Measurements from ENCODE around the gene COBLL1. TPM values are rescaled to one million over a fixed set of nuclear protein-coding genes. Genes with fewer than 3 reads are reported as not detected.

COBLL1 gene
- total RNA-seq, 1 experiment from 2014 or later, result 5.9 TPM

DNA sequence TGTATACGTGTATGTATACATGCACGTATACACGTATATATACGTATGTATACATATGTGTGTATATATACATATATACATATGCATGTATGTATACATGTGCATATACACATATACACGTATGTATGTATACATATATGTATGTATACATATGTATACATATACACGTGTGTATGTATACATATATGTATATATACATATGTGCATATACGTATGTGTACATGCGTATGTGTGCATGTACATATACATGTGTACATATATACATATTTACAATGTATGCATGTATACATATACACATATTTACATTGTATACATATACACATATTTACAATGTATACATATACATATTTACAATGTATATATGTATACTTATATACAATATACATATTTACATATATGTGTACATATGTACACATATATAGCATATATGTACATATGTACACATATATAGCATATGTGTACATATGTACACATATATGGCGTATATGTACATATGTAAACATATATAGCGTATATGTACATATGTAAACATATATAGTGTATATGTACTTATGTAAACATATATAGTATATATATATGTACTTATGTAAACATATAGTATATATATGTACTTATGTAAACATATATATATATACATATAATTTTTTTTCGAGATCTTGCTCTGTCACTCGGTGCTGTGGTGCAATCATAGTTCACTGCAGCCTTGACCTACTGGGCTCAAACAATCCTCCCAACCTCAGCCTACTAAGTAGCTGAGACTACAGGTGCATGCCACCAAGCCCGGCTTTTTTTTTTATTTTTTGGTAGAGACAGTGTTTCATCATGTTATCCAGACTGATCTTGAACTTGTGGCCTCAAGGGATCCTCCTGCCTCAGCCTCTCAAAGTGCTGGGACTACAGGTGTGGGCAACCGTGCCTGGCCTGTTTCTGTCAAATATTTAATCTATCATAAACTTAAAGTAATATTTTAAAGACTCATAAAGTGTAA, 23.2 kb downstream of the COBLL1 start:
- H2BK20ac ChIP-seq (ENCODE audit: low read depth, low read length, poor library complexity, severe bottlenecking), result no peak overlapping the region
- H3K79me2 ChIP-seq (ENCODE audit: insufficient read depth, low read length), result no peaks in the 10 kb centered on the region
- H3K56ac ChIP-seq (ENCODE audit: insufficient read length, low read depth, low read length), result no peak overlapping the region
- Mint-ChIP-seq H3K4me3 (no peak overlapping the region), H3K4me1 (no peaks in the 10 kb centered on the region), H3K36me3 (ENCODE audit: insufficient read depth in 1 of 3, low read depth in 3 of 3) (no peaks in the 10 kb centered on the region), H3K27me3 (ENCODE audit: low read depth) (no peaks in the 10 kb centered on the region), H3K9me3 (no peaks in the 10 kb centered on the region), H3K27ac (no peak overlapping the region)
- H3K27me3 ChIP-seq (ENCODE audit: insufficient read depth, low read length), result no peaks in the 10 kb centered on the region
- H2AFZ ChIP-seq (ENCODE audit: low read length), result no peak overlapping the region
- WGBS (ENCODE audit: extremely low coverage, insufficient read length, low lambda C conversion rate), result no CpG with 5 or more reads among the region's 14 CpGs
- no peak overlapping the region for H2BK120ac ChIP-seq (ENCODE audit: low read depth, low read length, poor library complexity, severe bottlenecking)
- no peaks in the 10 kb centered on the region for H3K4me1 ChIP-seq (ENCODE audit: insufficient read depth, low read length)
- no peaks in the 10 kb centered on the region for H4K20me1 ChIP-seq (ENCODE audit: control insufficient read depth, insufficient read depth, insufficient read length)
- TF ChIP-seq, protein P1, sequence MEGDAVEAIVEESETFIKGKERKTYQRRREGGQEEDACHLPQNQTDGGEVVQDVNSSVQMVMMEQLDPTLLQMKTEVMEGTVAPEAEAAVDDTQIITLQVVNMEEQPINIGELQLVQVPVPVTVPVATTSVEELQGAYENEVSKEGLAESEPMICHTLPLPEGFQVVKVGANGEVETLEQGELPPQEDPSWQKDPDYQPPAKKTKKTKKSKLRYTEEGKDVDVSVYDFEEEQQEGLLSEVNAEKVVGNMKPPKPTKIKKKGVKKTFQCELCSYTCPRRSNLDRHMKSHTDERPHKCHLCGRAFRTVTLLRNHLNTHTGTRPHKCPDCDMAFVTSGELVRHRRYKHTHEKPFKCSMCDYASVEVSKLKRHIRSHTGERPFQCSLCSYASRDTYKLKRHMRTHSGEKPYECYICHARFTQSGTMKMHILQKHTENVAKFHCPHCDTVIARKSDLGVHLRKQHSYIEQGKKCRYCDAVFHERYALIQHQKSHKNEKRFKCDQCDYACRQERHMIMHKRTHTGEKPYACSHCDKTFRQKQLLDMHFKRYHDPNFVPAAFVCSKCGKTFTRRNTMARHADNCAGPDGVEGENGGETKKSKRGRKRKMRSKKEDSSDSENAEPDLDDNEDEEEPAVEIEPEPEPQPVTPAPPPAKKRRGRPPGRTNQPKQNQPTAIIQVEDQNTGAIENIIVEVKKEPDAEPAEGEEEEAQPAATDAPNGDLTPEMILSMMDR (conservative IDR thresholded peaks at IDR 0.05), result no peak
- no peak overlapping the region for H2BK12ac ChIP-seq (ENCODE audit: insufficient read length, low read depth, low read length)
- H3K27ac ChIP-seq (ENCODE audit: insufficient read length, low read depth, low read length), result no peak overlapping the region
- H2BK5ac ChIP-seq (ENCODE audit: insufficient read length, low read length), result no peak overlapping the region
- no peaks in the 10 kb centered on the region for H3K9me3 ChIP-seq (ENCODE audit: control insufficient read depth, low read depth, low read length)
- no peaks in the 10 kb centered on the region for H3K23me2 ChIP-seq (ENCODE audit: insufficient read length, low read depth, low read length, poor library complexity, severe bottlenecking)
- no peak overlapping the region for H4K91ac ChIP-seq (ENCODE audit: insufficient read length, low read depth, low read length)
- H3K9ac ChIP-seq (ENCODE audit: extremely low read depth, insufficient read length, low read length), result no peak overlapping the region
- no peak overlapping the region for H3T11ph ChIP-seq (ENCODE audit: low read length)
- no peak overlapping the region for H3K23ac ChIP-seq (ENCODE audit: insufficient read length, low read depth, low read length)
- no peak overlapping the region for H2BK15ac ChIP-seq (ENCODE audit: low read depth, low read length)
- no peaks in the 10 kb centered on the region for H3K79me1 ChIP-seq (ENCODE audit: insufficient read depth, low read depth, low read length, poor library complexity, severe bottlenecking)
- H3K14ac ChIP-seq (ENCODE audit: insufficient read depth, low read length), result no peak overlapping the region
- no peak overlapping the region for H3K4me2 ChIP-seq (ENCODE audit: insufficient read depth, insufficient read length, low read length)
- H3K18ac ChIP-seq (ENCODE audit: insufficient read length, low read depth, low read length), result no peak overlapping the region
- DNase-seq, result no peak
- no peak overlapping the region for H2AK5ac ChIP-seq (ENCODE audit: insufficient read length, low read length)
- H4K5ac ChIP-seq (ENCODE audit: insufficient read length, low read depth, low read length), result no peak overlapping the region
- H3K4ac ChIP-seq (ENCODE audit: low read depth, low read length), result no peak overlapping the region
- no peak overlapping the region for H4K8ac ChIP-seq (replicated peaks; ENCODE audit: insufficient read length, low read depth, low read length)
